K562 (cell line): ENCODE data around the gene GABARAPL2. TPM values are rescaled to one million over a fixed set of nuclear protein-coding genes. Genes with fewer than 3 reads are reported as not detected.

Experiments used
- ATAC-seq: fragments of 200-7000 bp; cut with Tn5 transposase; 3 replicates; pipeline ENCODE4 v1.9.1; 2020; ENCODE audit warnings: moderate library complexity
- BruUV-seq: library from RNA; stranded (reverse); fragments of 400-500 nt; replicated peaks from 2 replicates; lab custom pipeline; 2021; lab: Mats Ljungman, UMichigan
- CTCF ChIA-PET: fragments of 300-600 bp; formaldehyde crosslinking; extraction: SDS; loops from one replicate; lab custom pipeline; 2021; ENCODE audit warnings: low intra/inter-chr PET ratio; lab: Yijun Ruan, JAX
- POLR2A ChIA-PET: fragments of 300-600, 350-650 bp; sonication (Branson Sonifier 250); formaldehyde crosslinking; extraction: SDS; loops from one replicate; lab custom pipeline; 2021; ENCODE audit warnings: antibody characterized with exemption, inconsistent platforms; lab: Yijun Ruan, JAX
- DNase-seq, 4 experiments: peaks; one replicate each; pipeline versions ENCODE4 v3.0.0 to v3.0.0-alpha.2; 2011 to 2018; ENCODE audit warnings: low spot score in 3 of 4, mixed read lengths in 3 of 4; ENCODE audit errors: extremely low read depth in 1 of 4
- FAIRE-seq: peaks from 2 replicates; lab custom pipeline; 2011; peaks lifted over from hg19 to GRCh38; lab: Jason Lieb, UNC
- H2AFZ ChIP-seq: 2 replicates; pipeline ENCODE4 v1.6.0; 2011; ENCODE audit warnings: low read depth, low read length, control low read depth, inconsistent platforms
- H3K27ac ChIP-seq: fragments of 200-600 bp; 3 replicates; pipeline ENCODE4 v1.8.0; 2011; ENCODE audit warnings: low read depth, mild to moderate bottlenecking, control low read depth, inconsistent platforms, low read length, moderate library complexity, mixed read lengths; ENCODE audit errors: extremely low read depth
- H3K27me3 ChIP-seq, 2 experiments: fragments of 300-600 bp in 1 of 2; 2 replicates in 1 of 2; 3 replicates in 1 of 2; pipeline versions ENCODE4 v1.6.0 to v1.8.0; 2011; ENCODE audit warnings: inconsistent platforms in 2 of 2, low read length in 2 of 2, mild to moderate bottlenecking in 1 of 2, mixed read lengths in 1 of 2, moderate library complexity in 1 of 2; ENCODE audit not compliant: control insufficient read depth in 2 of 2, insufficient read depth in 2 of 2
- H3K36me3 ChIP-seq: fragments of 300-600 bp; 3 replicates; pipeline ENCODE4 v1.8.0; 2011; ENCODE audit warnings: mild to moderate bottlenecking, low read length, inconsistent platforms; ENCODE audit not compliant: control insufficient read depth, insufficient read depth
- H3K4me1 ChIP-seq, 2 experiments: fragments of 200-600 bp in 1 of 2; replicated peaks in 1 of 2; 2 replicates in 1 of 2; 3 replicates in 1 of 2; pipeline versions ENCODE4 v1.5.1 to v1.8.0; 2011; ENCODE audit warnings: inconsistent platforms in 2 of 2, low read length in 2 of 2, mild to moderate bottlenecking in 1 of 2, mixed read lengths in 1 of 2, moderate library complexity in 1 of 2; ENCODE audit not compliant: control insufficient read depth in 2 of 2, insufficient read depth in 2 of 2
- H3K4me2 ChIP-seq: 2 replicates; pipeline ENCODE4 v1.6.1; 2011; ENCODE audit warnings: low read length, control low read depth, inconsistent platforms, mixed read lengths; ENCODE audit not compliant: insufficient read depth
- H3K4me3 ChIP-seq: fragments of 200-600 bp; sonication (generic), shearing (Covaris generic); 2 replicates; pipeline ENCODE4 v1.5.1; 2016; ENCODE audit warnings: control low read depth, inconsistent platforms
- H3K79me2 ChIP-seq: fragments of 200-600 bp; 3 replicates; pipeline ENCODE4 v1.8.0; 2011; ENCODE audit warnings: low read length, inconsistent platforms; ENCODE audit not compliant: control insufficient read depth, insufficient read depth
- H3K9ac ChIP-seq, 2 experiments: 2 replicates each; pipeline versions ENCODE4 v1.6.0 to v1.6.1; 2011; ENCODE audit warnings: low read depth in 2 of 2, low read length in 2 of 2, control low read depth in 1 of 2, inconsistent platforms in 1 of 2, mild to moderate bottlenecking in 1 of 2, mixed read lengths in 1 of 2; ENCODE audit not compliant: insufficient read depth in 1 of 2
- H3K9me1 ChIP-seq: one replicate; pipeline ENCODE4 v1.6.0; 2011; ENCODE audit warnings: inconsistent platforms, mild to moderate bottlenecking, low read length, moderate library complexity; ENCODE audit not compliant: control insufficient read depth, insufficient read depth
- H3K9me3 ChIP-seq: replicated peaks from 2 replicates; pipeline ENCODE4 v1.5.1; 2011; ENCODE audit warnings: low read depth, low read length, inconsistent platforms; ENCODE audit not compliant: control insufficient read depth, insufficient read depth
- H4K20me1 ChIP-seq: replicated peaks from 2 replicates; pipeline ENCODE4 v1.6.1; 2011; ENCODE audit warnings: low read length, inconsistent platforms, mixed read lengths; ENCODE audit not compliant: control insufficient read depth, insufficient read depth
- E2F6 ChIP-seq, 2 experiments: IDR thresholded peaks; 2 replicates each; pipeline ENCODE4 v1.6.1; 2011; ENCODE audit warnings: borderline replicate concordance in 1 of 2, control low read depth in 1 of 2, low read depth in 1 of 2, low read length in 1 of 2, mild to moderate bottlenecking in 1 of 2, mixed read lengths in 1 of 2, moderate library complexity in 1 of 2; ENCODE audit not compliant: insufficient read depth in 1 of 2, insufficient read length in 1 of 2, poor library complexity in 1 of 2, severe bottlenecking in 1 of 2; ENCODE audit errors: extremely low read depth in 1 of 2
- ETV1 ChIP-seq: fragments of 450-650 bp; conservative IDR thresholded peaks from 2 replicates; pipeline ENCODE4 v1.6.1; 2016; ENCODE audit warnings: missing genetic modification characterization, control low read depth, low read depth, missing compliant biosample characterization
- FOS ChIP-seq: IDR thresholded peaks from 3 replicates; pipeline ENCODE4 v1.6.1; 2011; ENCODE audit not compliant: insufficient read length; ENCODE audit errors: extremely low read depth
- JUND ChIP-seq, 2 experiments: IDR thresholded peaks; 2 replicates in 1 of 2; 3 replicates in 1 of 2; pipeline ENCODE4 v1.6.1; 2011; ENCODE audit warnings: borderline replicate concordance in 2 of 2, low read depth in 2 of 2, low read length in 2 of 2, improper control_type of control experiment in 1 of 2, missing biosample characterization in 1 of 2, missing genetic modification characterization in 1 of 2, missing genetic modification reagents in 1 of 2
- KLF1 ChIP-seq: fragments of 450-650 bp; IDR thresholded peaks from 2 replicates; pipeline ENCODE4 v1.6.1; 2016; ENCODE audit warnings: missing genetic modification characterization, missing compliant biosample characterization
- TAF1 ChIP-seq: IDR thresholded peaks from 2 replicates; pipeline ENCODE4 v1.6.1; 2011; ENCODE audit warnings: mild to moderate bottlenecking, low read length, moderate library complexity; ENCODE audit not compliant: insufficient read depth, control insufficient read depth, severe bottlenecking; ENCODE audit errors: extremely low read depth
- ZNF143 ChIP-seq: sonication (generic); formaldehyde crosslinking; IDR thresholded peaks from 2 replicates; pipeline ENCODE4 v1.9.0; 2022; ENCODE audit warnings: mild to moderate bottlenecking, missing genetic modification reagents
- WGBS: fragments of 100-300 bp; shearing (Covaris generic); methylation state at CpG from one replicate; pipeline ENCODE4 v1.1.6; 2016; ENCODE audit warnings: low coverage, mixed read lengths; ENCODE audit not compliant: insufficient coverage; ENCODE audit errors: missing lambda C conversion rate; 5-methylcytosine and 5-hydroxymethylcytosine counted together
- in situ Hi-C: fragments of 300-500 bp; cut with MboI; formaldehyde crosslinking; loops from 4 replicates; pipeline ENCODE4 v1.15.0; 2018; ENCODE audit warnings: inconsistent platforms, mixed read lengths
- intact Hi-C: fragments of 100-400 bp; cut with micrococcal nuclease; formaldehyde crosslinking; loops from 2 replicates; pipeline ENCODE4 v1.14.2; 2022
- polyA plus RNA-seq, 8 experiments: library from polyadenylated mRNA; depleted of rRNA in 4 of 8; stranded (reverse) in 5 of 8; unstranded in 3 of 8; fragments of >200 nt; fragmentation: Nextera tagmentation in 2 of 8; fragmentation: Illumina TruSeq in 1 of 8; extraction: Ambion mirVana in 2 of 8; extraction: Trizol in 1 of 8; gene quantifications; 2 replicates each; pipeline versions ENCODE4 v1.2.1 to v1.2.3, GENCODE V29; 2011 to 2014; ENCODE audit warnings: inconsistent platforms in 1 of 8, missing spikeins in 1 of 8
- total RNA-seq, 7 experiments: library from RNA; depleted of rRNA in 6 of 7; stranded (reverse); fragments of >200 nt in 6 of 7; fragmentation: Illumina TruSeq in 2 of 7; extraction: Trizol in 2 of 7; gene quantifications; 2 replicates each; pipeline versions ENCODE4 v1.2.1 to v1.2.3, GENCODE V29; 2011 to 2021; ENCODE audit warnings: low replicate concordance in 1 of 7
- TF ChIP-seq, protein P1 (sequence below): fragments of 250-450 bp; sonication (Bioruptor Pico); IDR thresholded peaks from 2 replicates; pipeline ENCODE4 v1.5.0; 2021; ENCODE audit warnings: mild to moderate bottlenecking, borderline replicate concordance
- TF ChIP-seq, protein P2 (sequence below): fragments of 450-650 bp; formaldehyde crosslinking; IDR thresholded peaks from 2 replicates; pipeline ENCODE4 v1.4.0; 2020; ENCODE audit warnings: mild to moderate bottlenecking
- TF ChIP-seq, protein P3 (sequence below): fragments of 250-450 bp; sonication (Bioruptor Pico); IDR thresholded peaks from 2 replicates; pipeline ENCODE4 v1.4.0; 2020
- TF ChIP-seq, protein P4 (sequence below): sonication (generic); formaldehyde crosslinking; IDR thresholded peaks from 2 replicates; pipeline ENCODE4 v1.8.0; 2022; ENCODE audit warnings: missing genetic modification reagents, mild to moderate bottlenecking, borderline replicate concordance

Gene GABARAPL2
- total and polyA plus RNA-seq, 9 of the 15 experiments (the other 6 are each of a cell fraction or from before 2014, with no cell fraction given) = 42.1 to 288 (median 91.8) TPM

DNA sequence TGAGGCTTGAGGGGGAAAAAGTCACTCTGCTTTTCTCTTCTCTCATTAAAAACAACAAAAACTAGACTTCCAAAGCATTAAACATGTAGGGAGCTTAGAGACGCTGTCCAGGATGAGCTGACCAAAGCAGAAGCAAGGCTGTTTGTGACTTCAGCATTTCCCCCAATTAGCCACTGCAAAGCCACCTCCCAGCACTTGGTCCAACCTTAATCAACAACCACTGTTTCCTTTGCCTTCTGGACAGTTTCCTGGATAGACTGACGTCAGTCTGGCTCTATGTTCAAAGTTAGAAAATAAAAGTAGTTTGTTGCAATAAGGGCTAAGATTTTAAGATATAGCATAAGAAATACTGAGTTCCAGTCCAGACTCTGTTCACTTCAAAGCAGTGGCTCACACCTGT is 13.2 kb upstream of the GABARAPL2 start:
- Histone ChIP-seq H2AFZ (no peak overlapping the region), H3K4me2 (no peak overlapping the region), H3K27me3 (no peaks in the 10 kb centered on the region), H3K9me3 (no peaks in the 10 kb centered on the region), H3K27ac (no peak overlapping the region), H3K4me3 (no peak overlapping the region), H3K4me1 (peaks cover 5 to 17% of the 10 kb centered on the region in 2 experiments; a peak in 4 of 5 replicates), H3K9ac (no peak overlapping the region), H3K36me3 (no peaks in the 10 kb centered on the region; the same call in 2 of the 3 replicates), H4K20me1 (no peaks in the 10 kb centered on the region), H3K79me2 (peaks cover 11% of the 10 kb centered on the region; the same call in 1 of the 3 replicates), H3K9me1 (no peaks in the 10 kb centered on the region)
- ATAC-seq = no peak
- no TSS peak for BruUV-seq
- ChIA-PET CTCF (no interaction called here), POLR2A (no interaction called here)
- intact Hi-C loops = no loop called here
- 60% methylated on average over 2 of the region's 2 CpGs for WGBS
- no peak for DNase-seq
- FAIRE-seq = no peak
- in situ Hi-C loops = no loop called here
- TF ChIP-seq, protein P1, sequence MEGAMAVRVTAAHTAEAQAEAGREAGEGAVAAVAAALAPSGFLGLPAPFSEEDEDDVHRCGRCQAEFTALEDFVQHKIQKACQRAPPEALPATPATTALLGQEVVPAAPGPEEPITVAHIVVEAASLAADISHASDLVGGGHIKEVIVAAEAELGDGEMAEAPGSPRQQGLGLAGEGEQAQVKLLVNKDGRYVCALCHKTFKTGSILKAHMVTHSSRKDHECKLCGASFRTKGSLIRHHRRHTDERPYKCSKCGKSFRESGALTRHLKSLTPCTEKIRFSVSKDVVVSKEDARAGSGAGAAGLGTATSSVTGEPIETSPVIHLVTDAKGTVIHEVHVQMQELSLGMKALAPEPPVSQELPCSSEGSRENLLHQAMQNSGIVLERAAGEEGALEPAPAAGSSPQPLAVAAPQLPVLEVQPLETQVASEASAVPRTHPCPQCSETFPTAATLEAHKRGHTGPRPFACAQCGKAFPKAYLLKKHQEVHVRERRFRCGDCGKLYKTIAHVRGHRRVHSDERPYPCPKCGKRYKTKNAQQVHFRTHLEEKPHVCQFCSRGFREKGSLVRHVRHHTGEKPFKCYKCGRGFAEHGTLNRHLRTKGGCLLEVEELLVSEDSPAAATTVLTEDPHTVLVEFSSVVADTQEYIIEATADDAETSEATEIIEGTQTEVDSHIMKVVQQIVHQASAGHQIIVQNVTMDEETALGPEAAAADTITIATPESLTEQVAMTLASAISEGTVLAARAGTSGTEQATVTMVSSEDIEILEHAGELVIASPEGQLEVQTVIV = no peak
- no peak for TF ChIP-seq E2F6 (IDR thresholded peaks at IDR 0.05; ENCODE audit: borderline replicate concordance in 1 of 2, extremely low read depth in 1 of 2, insufficient read depth in 1 of 2, insufficient read length in 1 of 2, low read depth in 1 of 2, low read length in 1 of 2, poor library complexity in 1 of 2, severe bottlenecking in 1 of 2)
- TF ChIP-seq JUND (IDR thresholded peaks at IDR 0.05; ENCODE audit: borderline replicate concordance, low read depth, low read length) = no peak
- TF ChIP-seq JUND (tag; IDR thresholded peaks at IDR 0.05; ENCODE audit: borderline replicate concordance, low read depth, low read length) = no peak
- no peak for TF ChIP-seq ETV1 (tag)
- no peak for TF ChIP-seq ZNF143 (CRISPR knock-in tag)
- TF ChIP-seq, protein P2, sequence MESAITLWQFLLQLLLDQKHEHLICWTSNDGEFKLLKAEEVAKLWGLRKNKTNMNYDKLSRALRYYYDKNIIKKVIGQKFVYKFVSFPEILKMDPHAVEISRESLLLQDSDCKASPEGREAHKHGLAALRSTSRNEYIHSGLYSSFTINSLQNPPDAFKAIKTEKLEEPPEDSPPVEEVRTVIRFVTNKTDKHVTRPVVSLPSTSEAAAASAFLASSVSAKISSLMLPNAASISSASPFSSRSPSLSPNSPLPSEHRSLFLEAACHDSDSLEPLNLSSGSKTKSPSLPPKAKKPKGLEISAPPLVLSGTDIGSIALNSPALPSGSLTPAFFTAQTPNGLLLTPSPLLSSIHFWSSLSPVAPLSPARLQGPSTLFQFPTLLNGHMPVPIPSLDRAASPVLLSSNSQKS = no peak
- TF ChIP-seq KLF1 (tag) = no peak
- TF ChIP-seq, protein P3, sequence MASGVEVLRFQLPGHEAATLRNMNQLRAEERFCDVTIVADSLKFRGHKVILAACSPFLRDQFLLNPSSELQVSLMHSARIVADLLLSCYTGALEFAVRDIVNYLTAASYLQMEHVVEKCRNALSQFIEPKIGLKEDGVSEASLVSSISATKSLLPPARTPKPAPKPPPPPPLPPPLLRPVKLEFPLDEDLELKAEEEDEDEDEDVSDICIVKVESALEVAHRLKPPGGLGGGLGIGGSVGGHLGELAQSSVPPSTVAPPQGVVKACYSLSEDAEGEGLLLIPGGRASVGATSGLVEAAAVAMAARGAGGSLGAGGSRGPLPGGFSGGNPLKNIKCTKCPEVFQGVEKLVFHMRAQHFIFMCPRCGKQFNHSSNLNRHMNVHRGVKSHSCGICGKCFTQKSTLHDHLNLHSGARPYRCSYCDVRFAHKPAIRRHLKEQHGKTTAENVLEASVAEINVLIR (CRISPR knock-in tag) = no peak
- no peak for TF ChIP-seq FOS
- TF ChIP-seq, protein P4, sequence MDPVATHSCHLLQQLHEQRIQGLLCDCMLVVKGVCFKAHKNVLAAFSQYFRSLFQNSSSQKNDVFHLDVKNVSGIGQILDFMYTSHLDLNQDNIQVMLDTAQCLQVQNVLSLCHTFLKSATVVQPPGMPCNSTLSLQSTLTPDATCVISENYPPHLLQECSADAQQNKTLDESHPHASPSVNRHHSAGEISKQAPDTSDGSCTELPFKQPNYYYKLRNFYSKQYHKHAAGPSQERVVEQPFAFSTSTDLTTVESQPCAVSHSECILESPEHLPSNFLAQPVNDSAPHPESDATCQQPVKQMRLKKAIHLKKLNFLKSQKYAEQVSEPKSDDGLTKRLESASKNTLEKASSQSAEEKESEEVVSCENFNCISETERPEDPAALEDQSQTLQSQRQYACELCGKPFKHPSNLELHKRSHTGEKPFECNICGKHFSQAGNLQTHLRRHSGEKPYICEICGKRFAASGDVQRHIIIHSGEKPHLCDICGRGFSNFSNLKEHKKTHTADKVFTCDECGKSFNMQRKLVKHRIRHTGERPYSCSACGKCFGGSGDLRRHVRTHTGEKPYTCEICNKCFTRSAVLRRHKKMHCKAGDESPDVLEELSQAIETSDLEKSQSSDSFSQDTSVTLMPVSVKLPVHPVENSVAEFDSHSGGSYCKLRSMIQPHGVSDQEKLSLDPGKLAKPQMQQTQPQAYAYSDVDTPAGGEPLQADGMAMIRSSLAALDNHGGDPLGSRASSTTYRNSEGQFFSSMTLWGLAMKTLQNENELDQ (CRISPR knock-in tag) = no peak
- no peak for TF ChIP-seq TAF1
